HG02938 (cell line): ENCODE measurements around the gene CLEC12A.
"Not testable (repeated sequence)": the region's sequence is repeated elsewhere in the genome, so short reads cannot be mapped to it uniquely, and the experiment has no call there.

ENCODE experiments used
- ATAC-seq: cut with Tn5 transposase; IDR thresholded peaks from one replicate; pipeline ENCODE4 v1.9.1; 2021; ENCODE audit warnings: mild to moderate bottlenecking, moderate library complexity; ENCODE audit not compliant: unreplicated experiment

The CLEC12A gene

DNA sequence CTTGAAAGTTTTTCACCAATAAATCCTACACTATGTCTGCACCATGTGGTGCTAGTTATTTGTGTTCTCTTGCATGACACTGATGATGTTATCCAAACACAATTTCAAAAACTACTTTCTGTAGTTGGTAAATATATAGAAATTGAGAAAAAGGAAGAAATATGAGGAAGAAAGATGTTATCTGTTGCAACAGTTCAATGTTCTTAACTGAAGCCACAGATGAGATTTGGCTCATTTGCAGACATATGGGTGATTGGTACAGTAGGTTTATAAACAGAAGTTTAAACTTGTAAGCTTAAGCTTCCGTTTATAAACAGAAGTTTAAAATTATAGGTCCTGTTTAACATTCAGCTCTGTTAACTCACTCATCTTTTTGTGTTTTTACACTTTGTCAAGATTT lies at the start of gene CLEC12A:
TSS of gene CLEC12A (plus strand) at position 229 of the 400 bp plus-strand sequence. CDS start 188 bp downstream, outside the sequence.
- ATAC-seq = no peak

DNA sequence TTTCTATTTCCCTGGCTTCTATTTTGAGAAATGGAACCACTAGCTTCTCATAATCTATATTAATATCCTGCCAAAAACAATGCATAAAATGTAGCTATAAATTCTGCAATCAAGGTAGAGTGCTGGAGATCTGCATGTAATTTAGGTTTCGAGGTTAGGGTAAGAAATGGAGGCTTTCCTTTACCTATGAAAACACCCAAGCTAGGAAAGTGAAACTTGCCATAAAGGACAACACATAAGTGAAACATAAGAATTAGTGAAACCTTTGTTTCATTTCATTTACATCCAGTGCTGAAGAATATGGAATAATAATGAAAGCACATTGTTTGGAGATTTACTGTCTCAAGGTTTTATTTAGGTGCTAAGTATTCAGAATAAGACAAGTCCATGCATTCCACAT lies 48.8 kb upstream of the CLEC12A start:
- ATAC-seq = no peak

DNA sequence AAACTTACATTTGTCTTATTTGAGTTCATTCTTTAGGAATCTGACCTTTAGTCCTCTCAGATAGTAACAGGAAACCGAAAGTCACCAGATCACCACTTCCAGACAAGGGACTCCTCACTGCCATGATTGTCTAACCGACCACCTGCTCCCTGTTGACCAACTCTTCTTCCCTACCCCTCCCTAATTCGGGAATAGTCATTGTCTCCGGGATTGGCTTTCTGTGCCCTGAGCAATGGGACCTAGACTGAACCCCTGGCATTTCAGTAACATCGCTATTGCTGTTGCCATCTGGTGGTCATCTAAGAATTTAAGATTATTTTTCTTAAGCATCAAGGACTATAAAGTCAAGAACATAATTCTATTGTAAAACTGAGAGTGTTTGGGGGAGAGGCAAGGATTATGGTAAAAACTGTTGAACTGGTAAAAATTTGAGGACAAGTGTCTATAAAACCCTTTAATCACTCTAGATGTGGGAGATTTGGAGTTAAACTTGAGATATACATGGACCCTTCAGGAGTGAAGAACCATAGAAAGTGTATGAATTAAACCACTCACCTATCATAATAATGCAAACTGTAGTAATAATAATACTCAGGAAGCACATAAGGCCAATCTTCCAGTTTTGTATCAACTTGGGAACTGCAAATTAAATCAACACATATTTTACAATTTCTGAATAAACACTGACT lies 45.4 kb upstream of the CLEC12A start:
- ATAC-seq = no peak

DNA sequence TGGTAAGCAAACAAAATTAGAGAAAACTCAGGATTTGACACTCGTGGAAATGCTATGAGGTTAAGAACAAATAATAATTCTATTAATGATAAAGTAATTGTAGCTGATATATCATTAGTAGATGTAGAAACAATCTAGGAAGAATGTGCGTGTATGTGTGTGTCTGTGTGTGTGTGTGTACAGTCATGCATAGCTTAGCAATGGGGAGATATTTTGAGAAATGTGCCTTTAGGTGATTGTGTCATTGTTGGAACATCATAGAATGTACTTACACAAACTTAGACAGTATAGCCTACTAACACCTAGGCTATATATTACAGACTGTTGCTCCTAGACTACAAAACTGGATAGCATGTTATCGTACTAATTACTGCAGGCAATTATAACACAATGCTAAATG lies 44.3 kb upstream of the CLEC12A start:
- no peak for ATAC-seq

DNA sequence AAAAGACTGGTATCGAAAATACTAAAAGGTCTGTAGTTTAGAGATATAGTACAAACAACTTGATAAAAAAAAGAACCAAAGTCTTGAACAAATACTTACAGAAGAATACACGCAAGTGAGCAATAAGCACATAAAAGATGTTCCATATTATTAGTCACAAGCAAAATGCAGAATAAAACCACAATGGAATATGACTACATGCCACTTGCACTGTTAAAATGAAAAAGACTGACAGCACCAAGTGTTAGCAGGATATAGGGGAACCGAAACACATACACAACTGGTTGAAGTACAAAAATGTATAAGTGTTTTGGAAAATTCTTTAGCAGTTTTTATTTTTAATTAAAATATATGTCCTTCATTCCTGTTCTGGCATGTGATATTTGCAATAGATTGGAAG lies 42.6 kb upstream of the CLEC12A start:
- ATAC-seq = no peak

DNA sequence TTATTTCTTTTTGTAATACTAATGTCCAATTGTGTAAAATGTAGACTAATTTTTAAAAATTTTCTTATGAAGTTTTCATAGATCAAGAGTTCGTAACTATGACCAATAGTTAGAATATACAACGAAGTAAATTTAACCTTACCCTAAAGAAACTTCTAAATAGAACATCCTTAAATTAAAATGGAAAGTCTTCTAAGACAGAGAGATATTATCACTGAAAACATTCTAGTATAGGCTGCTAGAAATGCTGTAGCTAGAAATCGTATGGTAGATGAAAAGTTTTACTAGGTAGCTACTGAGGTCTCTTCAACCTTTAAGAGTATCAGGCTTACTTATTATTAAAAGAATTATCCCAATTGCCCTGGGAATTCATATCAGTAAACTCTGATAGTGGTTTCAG lies 40.0 kb upstream of the CLEC12A start:
- ATAC-seq = no peak

DNA sequence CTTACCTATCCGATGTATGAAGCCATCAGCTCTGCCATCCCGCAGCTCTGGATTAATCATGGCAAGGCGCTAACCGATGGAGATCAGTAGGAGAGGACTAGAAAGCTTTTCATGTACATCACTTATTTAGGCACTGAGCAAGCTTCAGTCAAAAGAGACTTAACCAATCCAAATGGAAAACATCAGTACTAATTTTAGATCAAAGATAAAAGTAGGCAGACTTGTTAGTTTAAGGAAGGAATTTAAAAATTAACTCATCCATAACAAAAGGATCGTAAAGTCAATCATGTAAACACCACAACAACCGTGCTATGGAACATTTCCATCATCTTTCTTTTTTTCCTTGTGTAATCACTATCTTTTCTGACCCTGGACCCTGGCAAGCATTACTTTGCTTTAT lies 38.9 kb upstream of the CLEC12A start, which contains the start of gene CLEC2A:
TSS of gene CLEC2A (minus strand) at position 101 of the 400 bp plus-strand sequence. CDS start at position 60, 41 bp downstream.
- no peak for ATAC-seq

DNA sequence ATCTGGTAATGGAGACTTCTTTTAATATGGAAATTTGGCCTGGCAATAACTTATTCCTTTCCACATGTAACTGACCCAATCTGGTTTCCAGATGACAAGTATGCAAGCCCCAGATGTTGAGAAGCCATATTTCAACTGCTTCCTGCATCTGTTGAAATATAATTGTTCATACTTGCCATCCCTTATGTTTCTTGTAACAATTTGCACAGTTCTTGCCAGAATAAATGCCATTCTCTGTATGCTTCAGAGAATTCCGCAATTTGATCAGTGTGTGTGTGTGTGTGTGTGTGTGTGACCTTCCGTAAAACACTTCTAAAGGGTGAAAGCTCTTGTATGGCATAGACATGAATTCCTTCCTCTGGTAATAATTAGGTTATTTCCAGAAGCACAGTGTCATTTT lies 37.3 kb upstream of the CLEC12A start:
- ATAC-seq = no peak

DNA sequence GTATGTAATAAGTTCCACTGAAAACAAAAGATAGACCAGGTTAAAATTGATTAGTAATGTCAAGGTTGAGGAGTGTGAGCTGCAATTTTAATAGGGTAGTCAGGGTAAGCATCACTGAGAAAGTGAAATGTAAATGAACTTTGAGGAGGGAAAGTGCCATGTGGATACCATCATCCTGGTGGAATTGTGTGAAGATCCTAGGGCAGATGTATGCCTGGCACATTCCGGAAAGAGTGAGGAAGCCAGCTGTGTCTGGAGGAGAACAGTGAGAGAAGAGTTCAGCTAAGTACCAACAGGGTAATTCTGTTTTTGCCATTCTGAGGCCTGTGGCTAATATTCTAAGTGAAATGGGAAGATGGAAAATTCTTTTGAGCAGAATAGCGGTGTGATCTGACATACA lies 36.2 kb upstream of the CLEC12A start:
- no peak for ATAC-seq

DNA sequence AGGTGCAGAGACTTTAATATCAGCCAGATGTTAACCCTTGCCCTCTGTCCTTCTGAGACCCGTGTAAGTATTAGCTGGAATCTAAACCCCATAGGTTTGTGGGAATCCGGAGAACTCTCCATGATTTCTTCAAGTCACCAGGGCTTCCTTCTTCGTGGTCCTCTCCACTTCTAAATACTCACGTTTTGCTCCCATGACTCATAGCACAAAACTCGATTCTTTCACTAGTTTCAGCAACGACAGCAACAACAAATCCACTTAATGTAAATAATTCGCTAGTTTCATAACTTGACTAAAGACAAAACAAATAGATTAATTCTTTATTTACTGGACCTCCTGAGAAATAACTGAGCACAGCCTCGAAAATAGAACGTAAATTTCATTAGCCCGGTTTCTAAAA lies 34.6 kb upstream of the CLEC12A start:
- ATAC-seq = no peak

DNA sequence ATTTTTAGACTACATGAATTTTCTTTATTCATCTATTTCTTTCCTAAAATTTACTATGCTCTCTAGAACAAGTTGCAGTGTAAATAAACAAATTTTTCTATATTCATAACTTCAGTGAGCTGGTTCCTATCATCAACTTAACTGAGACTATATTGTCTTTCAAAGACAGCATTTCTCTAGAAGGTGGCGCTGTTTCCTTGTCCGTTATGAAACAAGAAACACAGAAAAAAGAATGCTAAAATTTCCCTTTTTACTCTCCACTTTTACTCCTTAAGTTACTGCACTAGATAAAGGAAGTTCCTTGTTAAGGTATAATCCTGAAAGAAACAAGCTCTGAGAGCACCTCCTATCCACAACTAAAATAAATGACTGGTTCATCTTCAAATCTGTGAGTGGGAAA lies 30.8 kb upstream of the CLEC12A start:
- no peak for ATAC-seq

DNA sequence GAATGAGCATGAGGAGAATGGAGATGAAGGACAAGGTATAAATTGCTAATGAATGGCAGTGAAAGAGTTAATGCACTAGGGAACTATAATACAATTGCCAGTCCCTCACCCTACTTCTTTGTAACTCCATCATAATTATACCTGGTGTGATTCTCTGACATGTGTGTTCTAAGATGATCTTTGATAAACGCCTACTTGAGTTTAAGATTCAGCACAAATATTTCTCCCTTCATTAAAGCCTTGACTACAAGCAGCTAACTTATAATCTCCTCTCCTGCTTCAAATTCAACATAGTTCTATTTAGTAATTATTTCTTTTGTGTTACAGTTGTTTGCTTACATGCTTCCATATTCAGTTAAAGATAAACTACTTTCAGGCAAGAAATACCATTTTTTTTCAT lies 29.4 kb upstream of the CLEC12A start:
- ATAC-seq = no peak

DNA sequence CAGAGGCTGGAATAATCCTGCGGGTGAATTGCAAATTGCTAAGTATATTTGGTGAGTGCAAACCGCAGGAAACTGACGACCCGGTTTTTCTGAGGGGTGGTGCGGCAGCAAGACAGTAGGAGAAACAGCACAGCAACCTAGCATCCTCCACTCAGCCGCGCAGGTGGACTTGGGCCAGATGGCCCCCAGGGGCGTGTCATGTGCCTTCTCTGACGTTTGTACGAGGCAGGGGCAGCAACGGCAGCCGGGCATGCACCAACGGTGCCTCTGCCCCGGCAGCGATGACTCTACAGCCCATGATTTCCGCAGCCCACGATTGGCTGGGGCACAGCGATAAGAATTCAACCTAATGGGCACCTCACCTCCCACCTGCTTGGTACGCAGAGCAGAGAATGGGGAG lies 28.0 kb upstream of the CLEC12A start:
- ATAC-seq = no peak

DNA sequence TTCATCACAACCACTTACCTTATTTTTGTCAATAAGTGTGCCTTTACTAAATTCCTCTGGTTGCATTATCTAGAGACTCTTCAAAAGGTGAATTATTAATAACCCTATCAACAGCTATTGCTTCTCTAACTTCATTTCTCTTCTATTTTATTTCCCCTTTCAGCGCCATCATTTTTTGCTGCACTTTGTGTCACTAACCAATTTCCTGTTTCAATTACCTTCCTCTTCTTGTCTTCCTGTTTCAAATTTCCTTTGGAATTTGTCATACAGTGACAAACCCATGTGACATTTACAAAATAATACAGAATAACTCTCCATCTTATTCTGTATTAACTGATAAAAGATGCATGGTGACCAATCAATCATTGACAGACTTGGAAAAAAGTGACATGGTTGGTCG lies 26.8 kb upstream of the CLEC12A start:
- ATAC-seq = no peak

DNA sequence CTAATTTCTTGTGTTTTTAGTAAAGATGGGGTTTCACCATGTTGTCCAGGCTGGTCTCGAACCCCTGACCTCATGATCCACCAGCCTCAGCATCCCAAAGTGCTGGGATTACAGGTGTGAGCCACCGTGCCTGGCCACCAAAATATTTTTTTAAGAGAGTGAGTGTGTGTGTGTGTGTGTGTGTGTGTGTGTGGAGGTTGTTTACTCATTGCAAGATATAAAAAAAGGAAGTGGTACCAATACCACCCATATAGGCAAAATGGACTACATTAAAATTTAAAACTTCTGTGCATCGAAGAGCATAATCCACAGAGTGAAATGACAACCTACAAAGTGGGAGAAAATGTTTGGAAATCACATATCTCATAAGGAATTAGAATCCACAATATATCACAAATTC lies 23.5 kb upstream of the CLEC12A start:
- ATAC-seq = no peak

DNA sequence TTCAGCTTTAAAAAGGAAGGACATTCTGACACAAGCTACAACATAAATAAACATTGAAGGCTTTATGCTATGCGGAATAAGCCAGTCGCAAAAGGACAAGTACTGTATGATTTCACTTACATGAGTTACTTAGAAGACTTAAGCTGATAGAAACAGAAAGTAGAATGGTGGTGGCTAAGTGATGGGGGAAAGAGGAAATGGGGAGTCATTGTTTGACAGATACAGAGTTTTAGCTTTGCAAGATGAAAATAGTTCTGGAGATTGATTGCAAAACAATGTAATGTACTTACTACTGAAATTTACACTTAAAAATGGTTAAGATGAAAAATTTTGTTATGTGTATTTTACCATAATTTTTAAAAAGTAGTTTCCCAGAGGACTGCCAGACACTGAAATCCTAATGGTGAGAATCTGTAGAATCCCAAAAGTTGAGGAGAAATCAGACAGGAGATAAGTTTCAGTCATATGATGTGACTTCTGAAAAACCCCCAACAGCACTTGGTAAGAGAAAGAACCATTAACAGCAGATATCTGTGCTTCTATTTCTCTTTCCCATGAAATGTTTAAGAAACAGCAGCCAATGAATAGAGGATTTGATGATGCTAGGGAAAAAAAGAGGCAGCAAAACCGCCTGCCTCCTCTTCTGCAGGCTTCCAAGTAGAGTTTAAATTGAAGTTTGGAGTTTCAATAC lies 22.5 kb upstream of the CLEC12A start:
- peak; percentile 93 for ATAC-seq

DNA sequence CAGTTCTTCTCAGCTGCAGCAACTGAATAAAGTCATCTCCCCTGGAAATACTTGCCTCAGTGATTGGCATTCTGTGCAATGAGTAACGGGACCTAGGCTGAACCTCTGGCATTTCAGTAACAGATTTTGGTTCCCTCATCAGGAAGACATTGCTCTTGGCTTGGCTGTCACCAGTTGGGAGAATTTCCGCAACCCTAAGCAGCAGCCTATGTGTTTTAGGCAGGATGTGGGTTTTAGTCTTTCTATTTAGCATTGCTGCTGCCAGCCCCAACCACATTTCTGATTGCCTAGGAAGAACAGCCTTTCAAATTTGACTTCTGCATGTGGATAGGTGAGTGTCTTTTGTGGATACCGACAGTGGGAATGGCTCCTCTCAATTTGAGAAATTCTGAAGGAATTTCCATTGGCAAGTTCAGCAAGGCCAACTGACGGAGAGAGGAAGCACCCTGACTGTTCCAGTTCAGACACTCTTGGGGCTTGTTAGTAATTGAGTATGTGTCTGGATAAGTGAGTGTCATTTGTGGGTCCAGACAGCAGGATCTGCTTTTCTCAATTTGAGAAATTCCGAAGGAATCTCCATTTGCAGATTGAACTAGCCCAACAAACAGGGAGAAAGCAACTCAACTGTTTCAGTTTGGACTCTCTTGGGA lies 20.1 kb upstream of the CLEC12A start:
- ATAC-seq = no peak

DNA sequence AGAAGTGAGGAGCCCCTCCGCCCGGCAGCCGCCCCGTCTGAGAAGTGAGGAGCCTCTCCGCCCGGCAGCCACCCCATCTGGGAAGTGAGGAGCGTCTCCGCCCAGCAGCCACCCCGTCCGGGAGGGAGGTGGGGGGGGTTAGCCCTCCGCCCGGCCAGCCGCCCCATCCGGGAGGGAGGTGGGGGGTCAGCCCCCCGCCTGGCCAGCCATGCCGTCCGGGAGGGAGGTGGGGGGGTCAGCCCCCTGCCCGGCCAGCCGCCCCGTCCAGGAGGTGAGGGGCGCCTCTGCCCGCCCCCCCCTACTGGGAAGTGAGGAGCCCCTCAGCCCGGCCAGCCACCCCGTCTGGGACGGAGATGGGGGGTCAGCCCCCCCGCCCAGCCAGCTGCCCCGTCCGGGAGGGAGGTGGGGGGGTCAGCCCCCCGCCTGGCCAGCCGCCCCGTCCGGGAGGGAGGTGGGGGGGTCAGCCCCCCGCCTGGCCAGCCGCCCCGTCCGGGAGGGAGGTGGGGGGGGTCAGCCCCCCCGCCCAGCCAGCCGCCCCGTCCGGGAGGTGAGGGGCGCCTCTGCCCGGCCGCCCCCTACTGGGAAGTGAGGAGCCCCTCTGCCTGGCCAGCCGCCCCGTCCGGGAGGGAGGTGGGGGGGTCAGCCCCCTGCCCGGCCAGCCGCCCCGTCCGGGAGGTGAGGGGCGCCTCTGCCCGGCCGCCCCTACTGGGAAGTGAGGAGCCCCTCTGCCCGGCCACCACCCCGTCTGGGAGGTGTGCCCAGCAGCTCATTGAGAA lies 18.1 kb upstream of the CLEC12A start:
- not testable (repeated sequence) for ATAC-seq

DNA sequence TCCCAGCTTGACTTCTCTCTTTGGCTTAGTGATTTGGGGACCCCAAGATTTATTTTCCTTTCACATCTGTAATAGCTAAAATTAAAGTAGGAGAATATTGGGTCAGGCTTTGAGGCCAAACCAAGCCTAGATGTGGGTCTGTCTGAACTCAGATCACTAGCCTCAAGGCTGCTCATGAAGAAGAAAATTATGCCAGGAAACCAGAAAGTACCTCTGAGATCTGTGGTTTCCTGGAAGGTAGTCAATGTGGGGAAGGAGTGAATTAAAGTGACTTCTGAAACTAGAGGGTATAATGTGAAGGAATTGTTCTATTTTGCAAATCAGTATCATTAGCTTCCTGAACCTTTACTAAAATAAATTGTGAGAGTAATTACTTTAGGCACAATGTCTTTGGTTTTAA lies 13.4 kb upstream of the CLEC12A start:
- ATAC-seq = no peak

DNA sequence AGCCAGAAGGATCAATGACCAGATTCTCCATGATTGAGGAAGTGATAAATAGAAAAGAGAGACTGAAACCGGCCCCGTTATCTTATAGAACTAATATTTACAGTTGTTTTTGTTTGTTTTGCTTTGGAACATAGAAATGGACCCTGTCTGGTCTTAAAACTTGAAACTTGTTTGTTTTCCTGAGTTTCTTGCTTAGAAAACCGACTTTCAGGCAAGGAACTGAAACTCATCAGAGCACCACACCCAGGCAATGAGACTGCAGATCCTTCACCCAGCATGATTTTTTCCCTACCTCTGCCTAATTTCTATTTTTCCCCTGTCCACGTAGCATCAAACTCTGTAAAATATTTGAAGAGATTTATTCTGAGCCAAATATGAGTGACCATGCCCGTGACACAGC lies 10.6 kb upstream of the CLEC12A start:
- ATAC-seq = no peak

DNA sequence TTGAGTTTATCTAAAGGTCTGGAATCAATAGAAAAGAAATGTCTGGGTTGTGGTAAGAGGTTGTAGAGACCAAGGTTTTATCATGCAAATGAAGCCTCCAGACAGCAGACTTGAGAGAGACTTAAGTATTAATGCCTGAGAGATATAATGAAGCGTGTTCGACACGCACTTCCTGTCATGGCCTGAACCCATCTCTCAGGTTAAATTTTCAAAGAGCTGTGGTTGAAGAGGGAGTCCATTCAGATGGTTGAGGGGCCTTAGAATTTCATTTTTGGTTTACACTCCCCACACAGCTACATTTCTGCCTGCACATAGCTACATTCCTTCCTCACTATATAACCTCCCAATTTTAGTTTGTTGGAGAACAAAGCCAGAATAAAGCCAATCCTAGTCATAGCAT lies 10.1 kb upstream of the CLEC12A start:
- peak; percentile 80 for ATAC-seq
